Liver (tissue), 3 donors: ENCODE results near the gene CLCF1.
"Not testable (repeated sequence)": the region's sequence is repeated elsewhere in the genome, so short reads cannot be mapped to it uniquely, and the experiment has no call there.

Experiments used
- EGR1 ChIP-seq, 2 donors: IDR thresholded peaks; 2 replicates each; pipeline ENCODE4 v1.6.1; 2016 to 2018; ENCODE audit warnings: antibody characterized with exemption in 2 of 2, low read depth in 2 of 2
- FOXA1 ChIP-seq: IDR thresholded peaks from 2 replicates; pipeline ENCODE4 v1.6.1; 2016; ENCODE audit warnings: antibody characterized with exemption
- FOXA2 ChIP-seq: IDR thresholded peaks from 2 replicates; pipeline ENCODE4 v1.6.1; 2016; ENCODE audit warnings: antibody characterized with exemption
- HNF4A ChIP-seq, 2 donors: conservative IDR thresholded peaks; 2 replicates each; pipeline ENCODE4 v1.6.1; 2016; ENCODE audit warnings: antibody characterized with exemption in 2 of 2, mild to moderate bottlenecking in 2 of 2
- NR2F2 ChIP-seq: IDR thresholded peaks from 2 replicates; pipeline ENCODE4 v1.6.1; 2016; ENCODE audit warnings: antibody characterized with exemption
- RAD21 ChIP-seq, 2 donors: IDR thresholded peaks; 2 replicates each; pipeline ENCODE4 v1.6.1; 2016; ENCODE audit warnings: antibody characterized with exemption in 2 of 2, mild to moderate bottlenecking in 2 of 2
- REST ChIP-seq: IDR thresholded peaks from 2 replicates; pipeline ENCODE4 v1.6.1; 2016; ENCODE audit warnings: antibody characterized with exemption, mild to moderate bottlenecking
- RXRA ChIP-seq, 2 donors: IDR thresholded peaks; 2 replicates each; pipeline ENCODE4 v1.6.1; 2017 to 2018; ENCODE audit warnings: antibody characterized with exemption in 2 of 2, mild to moderate bottlenecking in 1 of 2
- TAF1 ChIP-seq: conservative IDR thresholded peaks from 2 replicates; pipeline ENCODE4 v1.6.1; 2016; ENCODE audit warnings: antibody characterized with exemption, mild to moderate bottlenecking
- TF ChIP-seq, protein P1 (sequence below): fragments of 150-350 bp; IDR thresholded peaks from 2 replicates; pipeline ENCODE4 v1.5.1; 2017; ENCODE audit warnings: improper control_type of control experiment, low read depth, low read length; ENCODE audit not compliant: missing input control
- TF ChIP-seq, protein P2 (sequence below): IDR thresholded peaks from 2 replicates; pipeline ENCODE4 v1.6.1; 2016; ENCODE audit warnings: antibody characterized with exemption
- TF ChIP-seq, protein P3 (sequence below): IDR thresholded peaks from 2 replicates; pipeline ENCODE4 v1.6.1; 2016; ENCODE audit warnings: antibody characterized with exemption
- donor health status: healthy.
- donor health status: healthy.

DNA sequence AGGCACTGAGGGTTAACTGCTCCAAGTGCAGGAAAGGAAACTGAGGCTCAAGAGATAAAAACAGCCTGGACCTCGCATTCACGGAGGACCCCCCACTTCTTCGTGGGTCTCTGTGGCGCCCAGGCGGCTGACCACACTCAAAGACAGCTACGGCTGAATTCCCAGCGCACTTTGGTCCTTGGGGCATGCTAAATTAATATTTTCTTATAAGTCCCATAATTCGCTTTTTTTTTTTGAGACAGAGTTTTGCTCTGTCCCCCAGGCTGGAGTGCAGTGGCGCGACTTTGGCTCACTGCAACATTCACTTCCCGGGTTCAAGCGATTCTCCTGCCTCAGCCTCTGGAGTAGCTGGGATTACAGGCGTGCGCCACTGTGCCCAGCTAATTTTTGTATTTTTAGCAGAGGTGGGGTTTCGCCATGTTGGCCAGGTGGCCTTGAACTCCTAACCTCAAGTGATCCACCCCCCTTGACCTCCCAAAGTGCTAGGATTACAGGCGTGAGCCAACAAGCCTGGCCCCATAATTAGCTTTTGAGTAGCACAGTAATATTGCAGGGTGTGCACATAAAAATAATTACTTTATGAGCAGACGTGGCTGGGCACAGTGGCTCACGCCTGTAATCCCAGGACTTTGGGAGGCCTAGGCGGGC, 28.9 kb upstream of the CLCF1 start:
- TF ChIP-seq, protein P1, sequence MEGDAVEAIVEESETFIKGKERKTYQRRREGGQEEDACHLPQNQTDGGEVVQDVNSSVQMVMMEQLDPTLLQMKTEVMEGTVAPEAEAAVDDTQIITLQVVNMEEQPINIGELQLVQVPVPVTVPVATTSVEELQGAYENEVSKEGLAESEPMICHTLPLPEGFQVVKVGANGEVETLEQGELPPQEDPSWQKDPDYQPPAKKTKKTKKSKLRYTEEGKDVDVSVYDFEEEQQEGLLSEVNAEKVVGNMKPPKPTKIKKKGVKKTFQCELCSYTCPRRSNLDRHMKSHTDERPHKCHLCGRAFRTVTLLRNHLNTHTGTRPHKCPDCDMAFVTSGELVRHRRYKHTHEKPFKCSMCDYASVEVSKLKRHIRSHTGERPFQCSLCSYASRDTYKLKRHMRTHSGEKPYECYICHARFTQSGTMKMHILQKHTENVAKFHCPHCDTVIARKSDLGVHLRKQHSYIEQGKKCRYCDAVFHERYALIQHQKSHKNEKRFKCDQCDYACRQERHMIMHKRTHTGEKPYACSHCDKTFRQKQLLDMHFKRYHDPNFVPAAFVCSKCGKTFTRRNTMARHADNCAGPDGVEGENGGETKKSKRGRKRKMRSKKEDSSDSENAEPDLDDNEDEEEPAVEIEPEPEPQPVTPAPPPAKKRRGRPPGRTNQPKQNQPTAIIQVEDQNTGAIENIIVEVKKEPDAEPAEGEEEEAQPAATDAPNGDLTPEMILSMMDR: not testable (repeated sequence)
- not testable (repeated sequence) for TF ChIP-seq HNF4A (conservative IDR thresholded peaks at IDR 0.05); TAF1; FOXA2; FOXA1; RAD21 (IDR thresholded peaks at IDR 0.05); NR2F2; EGR1 (IDR thresholded peaks at IDR 0.05; ENCODE audit: low read depth in 2 of 2)
- TF ChIP-seq REST (peak; percentile 16), RXRA (IDR thresholded peaks at IDR 0.05) (peak in 1 of 2 donors; percentile 18)
- TF ChIP-seq, protein P2, sequence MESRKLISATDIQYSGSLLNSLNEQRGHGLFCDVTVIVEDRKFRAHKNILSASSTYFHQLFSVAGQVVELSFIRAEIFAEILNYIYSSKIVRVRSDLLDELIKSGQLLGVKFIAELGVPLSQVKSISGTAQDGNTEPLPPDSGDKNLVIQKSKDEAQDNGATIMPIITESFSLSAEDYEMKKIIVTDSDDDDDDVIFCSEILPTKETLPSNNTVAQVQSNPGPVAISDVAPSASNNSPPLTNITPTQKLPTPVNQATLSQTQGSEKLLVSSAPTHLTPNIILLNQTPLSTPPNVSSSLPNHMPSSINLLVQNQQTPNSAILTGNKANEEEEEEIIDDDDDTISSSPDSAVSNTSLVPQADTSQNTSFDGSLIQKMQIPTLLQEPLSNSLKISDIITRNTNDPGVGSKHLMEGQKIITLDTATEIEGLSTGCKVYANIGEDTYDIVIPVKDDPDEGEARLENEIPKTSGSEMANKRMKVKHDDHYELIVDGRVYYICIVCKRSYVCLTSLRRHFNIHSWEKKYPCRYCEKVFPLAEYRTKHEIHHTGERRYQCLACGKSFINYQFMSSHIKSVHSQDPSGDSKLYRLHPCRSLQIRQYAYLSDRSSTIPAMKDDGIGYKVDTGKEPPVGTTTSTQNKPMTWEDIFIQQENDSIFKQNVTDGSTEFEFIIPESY: not testable (repeated sequence)
- TF ChIP-seq, protein P3, sequence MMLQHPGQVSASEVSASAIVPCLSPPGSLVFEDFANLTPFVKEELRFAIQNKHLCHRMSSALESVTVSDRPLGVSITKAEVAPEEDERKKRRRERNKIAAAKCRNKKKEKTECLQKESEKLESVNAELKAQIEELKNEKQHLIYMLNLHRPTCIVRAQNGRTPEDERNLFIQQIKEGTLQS: not testable (repeated sequence)
